SK-N-SH treated with all-trans-retinoic acid at 6 μM for 48 hours (cell line): Measurements from ENCODE around the gene CD99.
"Not testable (repeated sequence)": the region's sequence is repeated elsewhere in the genome, so short reads cannot be mapped to it uniquely, and the experiment has no call there.

ENCODE experiments used
- ARNTL ChIP-seq: fragments of 450-650 bp; formaldehyde crosslinking; IDR thresholded peaks from 2 replicates; pipeline ENCODE4 v1.5.0; 2020; ENCODE audit warnings: low read depth, mild to moderate bottlenecking, moderate library complexity, borderline replicate concordance
- CREB5 ChIP-seq: fragments of 250-450 bp; sonication (Bioruptor Pico); IDR thresholded peaks from 2 replicates; pipeline ENCODE4 v1.5.1; 2020; ENCODE audit warnings: low read depth, mild to moderate bottlenecking, moderate library complexity
- PATZ1 ChIP-seq: fragments of 250-450 bp; sonication (Bioruptor Pico); IDR thresholded peaks from 2 replicates; pipeline ENCODE4 v1.8.0; 2020; ENCODE audit warnings: mild to moderate bottlenecking, moderate library complexity, borderline replicate concordance
- TCF4 ChIP-seq: fragments of 250-450 bp; sonication (Bioruptor Pico); IDR thresholded peaks from 2 replicates; pipeline ENCODE4 v1.8.0; 2021; ENCODE audit warnings: mild to moderate bottlenecking, moderate library complexity, borderline replicate concordance
- ZC3H10 ChIP-seq: fragments of 250-450 bp; sonication (Bioruptor Pico); IDR thresholded peaks from 2 replicates; pipeline ENCODE4 v1.5.1; 2021; ENCODE audit warnings: mild to moderate bottlenecking, moderate library complexity
- ZNF565 ChIP-seq: fragments of 450-650 bp; formaldehyde crosslinking; conservative IDR thresholded peaks from 2 replicates; pipeline ENCODE4 v1.5.0; 2020; ENCODE audit warnings: low read depth, mild to moderate bottlenecking, moderate library complexity

GRCh38 chrX:2746250-2746649 is 55.2 kb downstream of the CD99 start:
- not testable (repeated sequence) for TF ChIP-seq ZNF565; TCF4 (CRISPR knock-in tag); PATZ1 (CRISPR knock-in tag); CREB5; ARNTL (CRISPR knock-in tag); ZC3H10 (CRISPR knock-in tag)
